Measurements from ENCODE around the gene FBF1. TPM values are rescaled to one million over a fixed set of nuclear protein-coding genes. Genes with fewer than 3 reads are reported as not detected.

The FBF1 gene
- total RNA-seq, 1 donor from 2014 or later = 3.5 TPM

DNA sequence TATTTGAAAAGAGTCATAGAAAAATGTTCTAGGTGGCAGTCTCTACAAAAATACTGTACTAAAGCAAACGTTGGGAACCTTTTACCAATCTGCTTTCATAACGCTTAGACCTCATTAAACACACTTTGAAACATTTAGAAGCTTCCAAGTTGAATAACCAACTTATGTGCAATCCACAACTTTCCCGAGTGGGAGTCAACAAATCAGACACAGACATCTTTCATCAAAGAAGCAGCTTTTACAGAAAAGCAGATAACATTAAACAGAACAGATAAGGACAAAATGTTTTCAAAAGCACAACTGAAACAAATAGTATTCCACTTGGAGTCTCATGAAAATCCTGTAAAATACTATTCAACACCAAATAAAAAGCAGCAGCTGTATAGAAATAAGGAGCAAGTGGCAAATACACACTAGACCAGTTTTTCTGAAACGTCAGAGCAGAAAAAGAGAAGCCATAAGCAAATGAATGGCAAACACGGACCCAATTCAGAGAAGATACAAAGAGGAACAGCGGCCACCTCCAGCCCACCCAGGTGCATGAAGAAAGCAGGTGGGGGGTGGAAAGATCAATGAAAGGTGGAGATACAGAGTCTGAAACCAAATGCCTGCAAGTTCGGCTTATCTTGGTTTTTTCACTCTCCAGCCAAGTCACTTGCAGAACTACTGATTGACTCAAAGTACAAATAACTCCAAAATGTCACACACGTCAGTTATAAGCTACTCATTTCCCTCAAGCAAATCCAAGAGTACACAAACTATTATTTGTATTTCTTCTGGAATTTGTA, 18.4 kb upstream of the FBF1 start:
- no peak for DNase-seq (ENCODE audit: low read depth in 2 of 2)

DNA sequence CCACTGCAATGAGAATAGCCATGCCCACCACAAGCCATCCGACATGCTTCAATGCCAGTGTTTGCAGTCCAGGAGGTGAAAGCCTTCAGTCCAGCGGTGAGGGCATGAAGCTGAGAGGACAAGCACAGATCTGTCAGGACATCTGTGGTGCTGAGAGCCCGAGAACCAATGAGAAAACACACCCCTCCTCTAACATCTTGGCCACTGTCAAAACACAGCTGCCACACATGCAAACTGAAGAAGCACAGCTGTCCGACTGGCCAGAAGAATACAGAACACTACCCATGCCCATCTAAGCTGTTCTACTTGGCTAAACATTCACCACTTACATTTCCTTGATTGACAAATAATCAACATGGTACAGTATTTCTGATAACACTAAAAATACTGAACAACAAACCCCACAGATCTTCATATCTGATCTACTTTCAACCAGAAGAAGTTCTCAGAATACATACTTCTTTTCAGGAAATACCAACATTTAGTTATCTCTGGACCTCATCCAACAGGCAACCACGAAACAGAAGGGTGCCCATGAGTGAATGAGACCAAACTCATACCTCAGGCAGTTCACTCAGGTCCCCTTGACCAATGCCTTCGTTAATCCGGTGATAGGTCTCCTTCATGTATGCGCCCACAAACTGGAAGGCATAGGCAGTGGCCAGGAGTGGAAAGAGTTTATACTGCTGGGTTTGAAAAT, 10.2 kb upstream of the FBF1 start:
- DNase-seq (ENCODE audit: low read depth in 2 of 2) = no peak

DNA sequence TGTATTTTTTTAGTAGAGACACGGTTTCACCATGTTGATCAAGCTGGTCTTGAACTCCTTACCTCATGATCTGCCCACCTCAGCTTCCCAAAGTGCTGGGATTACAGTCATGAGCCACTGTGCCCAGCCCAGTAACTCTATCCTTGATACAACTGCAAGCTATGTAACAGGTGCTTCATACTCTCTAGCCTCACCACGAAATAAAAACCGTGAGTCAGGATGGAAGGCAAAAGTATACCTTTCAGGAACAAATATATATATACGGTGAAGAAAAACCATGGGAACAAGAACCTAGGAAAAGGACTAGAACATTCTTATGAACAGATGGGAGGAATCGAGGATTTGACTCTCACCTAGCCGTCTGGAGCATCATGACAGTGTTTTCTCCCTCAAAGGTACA, 9.6 kb upstream of the FBF1 start:
- no peak for DNase-seq (ENCODE audit: low read depth in 2 of 2)

DNA sequence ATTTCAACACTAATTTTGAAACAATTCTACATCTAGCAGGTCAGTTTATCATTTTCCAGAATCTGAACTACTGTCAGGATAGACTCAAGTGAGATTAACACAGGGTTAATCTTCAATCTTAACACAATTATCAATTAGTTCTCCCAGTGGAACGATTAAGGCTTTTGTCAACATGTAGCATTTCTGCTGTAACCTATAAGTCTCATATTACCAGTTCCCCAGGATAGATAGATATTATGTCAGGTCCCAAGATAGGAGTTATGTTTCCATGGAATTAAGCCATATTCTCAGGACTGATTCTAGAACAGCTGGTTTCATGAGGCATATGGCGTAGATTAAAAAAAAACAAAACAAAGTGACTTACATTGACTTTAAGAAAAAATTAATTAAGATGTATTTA, 4.4 kb upstream of the FBF1 start:
- DNase-seq (ENCODE audit: low read depth in 2 of 2) = no peak

DNA sequence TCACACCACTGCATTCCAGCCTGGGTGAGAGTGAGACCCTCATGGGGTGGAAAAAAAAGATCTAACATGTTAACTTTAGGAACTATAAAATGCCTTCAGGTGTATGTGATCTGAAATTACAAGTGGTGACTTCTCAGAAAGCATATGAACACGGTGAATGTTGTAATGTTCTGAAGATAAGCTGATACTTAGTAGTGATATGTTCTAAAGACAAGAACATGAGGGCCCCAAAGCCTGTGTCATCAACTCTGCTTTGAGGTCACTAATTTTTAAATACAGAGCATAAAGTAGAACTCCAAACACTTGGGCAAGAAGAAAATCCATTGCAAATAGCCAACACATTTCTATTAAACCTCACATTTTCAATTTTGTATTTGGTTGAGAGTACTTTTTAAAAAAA, 2.6 kb upstream of the FBF1 start:
- DNase-seq (ENCODE audit: low read depth in 2 of 2) = no peak

DNA sequence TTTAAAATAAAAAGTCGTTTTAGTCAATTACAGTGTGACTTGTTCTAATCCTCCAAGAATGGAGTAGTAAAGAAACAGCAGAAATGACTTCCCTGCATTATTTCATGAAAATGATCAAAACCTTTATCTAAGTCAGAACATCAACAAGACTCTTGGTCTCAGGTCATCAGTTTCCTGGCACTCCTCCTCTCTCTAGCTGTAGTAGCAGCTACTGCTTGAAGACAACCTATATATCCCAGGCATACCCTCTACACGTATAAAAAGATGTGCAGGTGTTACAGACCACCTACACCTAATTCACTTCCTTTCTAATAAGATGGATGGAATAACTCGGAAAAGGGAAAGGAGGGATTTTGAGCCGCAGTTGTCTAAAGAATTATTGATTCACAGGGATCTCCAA, 1.6 kb upstream of the FBF1 start:
- DNase-seq (ENCODE audit: low read depth in 2 of 2) = no peak

DNA sequence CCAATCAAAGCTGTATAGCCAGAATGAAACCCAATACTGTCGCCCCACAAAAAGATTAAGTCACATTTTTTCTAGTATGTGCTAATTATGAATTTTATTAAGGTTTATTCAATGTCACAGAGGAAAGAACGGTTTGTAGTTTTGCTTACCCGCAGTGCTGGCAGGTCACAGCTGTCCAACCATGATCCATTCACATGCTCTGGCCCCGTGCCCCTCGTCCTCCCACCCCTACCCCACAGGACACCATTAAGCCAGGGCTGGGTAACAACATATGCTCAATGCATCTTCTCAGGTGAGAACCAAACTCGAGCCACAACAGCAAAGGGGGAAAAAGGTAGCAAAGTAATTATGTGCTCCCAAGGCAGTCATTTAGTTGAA, 589 bp upstream of the FBF1 start:
- no peak for DNase-seq (ENCODE audit: low read depth in 2 of 2)

DNA sequence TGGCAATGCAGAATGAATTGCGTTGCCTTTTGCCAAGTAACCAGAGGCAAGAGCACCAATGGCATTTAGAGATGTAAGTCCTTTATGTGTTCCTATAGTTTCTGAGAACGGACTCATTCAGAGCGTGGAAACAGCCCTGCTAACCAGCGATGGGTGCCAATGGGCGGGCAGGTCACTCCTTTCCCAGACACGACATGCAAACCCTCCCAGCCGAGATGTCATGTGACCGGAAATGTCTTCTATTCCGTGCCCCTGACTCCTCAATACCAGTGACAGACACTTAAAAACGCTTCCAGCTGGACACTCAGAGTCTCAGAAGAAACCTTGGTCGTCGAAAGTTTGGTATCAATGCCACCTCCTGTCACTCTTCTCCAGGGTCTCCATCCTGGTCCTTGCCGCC, 3.2 kb downstream of the FBF1 start:
- no peak for DNase-seq (ENCODE audit: low read depth in 2 of 2)

DNA sequence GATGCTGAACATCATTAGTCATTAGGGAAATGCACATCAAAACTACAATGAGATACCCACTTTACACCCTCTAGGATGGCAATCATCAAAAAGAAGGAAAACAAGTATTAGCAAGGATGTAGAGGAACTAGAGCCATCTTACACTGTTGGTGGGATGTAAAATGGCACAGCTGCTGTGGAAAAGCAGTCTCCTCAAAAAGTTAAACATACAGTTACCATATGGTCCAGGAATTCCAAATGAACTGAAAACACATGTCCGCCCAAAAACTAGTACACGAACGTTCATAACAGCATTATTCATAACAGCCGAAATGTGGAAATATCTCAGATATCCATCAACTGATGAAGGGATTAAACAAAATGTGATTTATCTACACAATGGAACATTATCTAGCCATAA, 7.0 kb downstream of the FBF1 start:
- DNase-seq (ENCODE audit: low read depth in 2 of 2) = no peak

DNA sequence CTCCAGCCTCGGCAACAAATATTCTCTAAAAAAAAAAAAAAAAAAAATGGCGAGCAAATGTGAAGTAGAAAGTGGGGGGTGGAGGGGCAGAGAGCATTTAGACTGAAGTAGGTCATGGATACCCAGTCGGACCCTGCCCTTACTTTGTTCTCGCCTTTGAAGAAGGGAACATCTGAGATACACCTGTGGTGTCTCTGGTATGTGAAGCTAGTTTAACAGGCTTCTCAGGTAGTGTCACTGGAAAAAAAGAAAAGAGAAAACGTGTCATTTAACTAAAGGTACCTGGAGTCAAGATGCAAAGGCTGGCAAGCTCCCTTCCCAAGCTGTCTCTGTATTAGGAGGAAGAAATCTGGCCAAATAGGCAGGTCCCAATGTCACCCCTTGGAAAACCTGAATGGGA, 8.0 kb downstream of the FBF1 start:
- no peak for DNase-seq (ENCODE audit: low read depth in 2 of 2)

DNA sequence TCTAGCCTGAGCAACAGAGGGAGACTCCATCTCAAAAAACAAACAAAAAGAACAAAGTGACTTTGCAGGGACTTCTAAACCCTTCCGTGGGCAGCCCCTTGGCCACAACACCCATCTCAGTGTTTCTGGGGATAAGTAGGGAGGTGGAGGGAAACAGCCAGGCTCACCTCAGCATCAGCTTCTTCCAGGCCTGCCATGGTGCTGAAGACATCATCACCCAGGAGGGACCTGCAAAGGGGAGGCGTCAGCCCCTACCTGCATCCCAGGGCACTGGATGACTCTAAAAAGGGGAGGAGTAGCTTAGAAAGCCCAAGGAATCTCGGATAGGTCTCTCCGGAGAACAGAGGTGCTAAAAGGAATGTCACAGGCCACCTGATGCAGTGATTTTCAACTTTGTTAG, 9.8 kb downstream of the FBF1 start:
- DNase-seq (ENCODE audit: low read depth in 2 of 2) = no peak

DNA sequence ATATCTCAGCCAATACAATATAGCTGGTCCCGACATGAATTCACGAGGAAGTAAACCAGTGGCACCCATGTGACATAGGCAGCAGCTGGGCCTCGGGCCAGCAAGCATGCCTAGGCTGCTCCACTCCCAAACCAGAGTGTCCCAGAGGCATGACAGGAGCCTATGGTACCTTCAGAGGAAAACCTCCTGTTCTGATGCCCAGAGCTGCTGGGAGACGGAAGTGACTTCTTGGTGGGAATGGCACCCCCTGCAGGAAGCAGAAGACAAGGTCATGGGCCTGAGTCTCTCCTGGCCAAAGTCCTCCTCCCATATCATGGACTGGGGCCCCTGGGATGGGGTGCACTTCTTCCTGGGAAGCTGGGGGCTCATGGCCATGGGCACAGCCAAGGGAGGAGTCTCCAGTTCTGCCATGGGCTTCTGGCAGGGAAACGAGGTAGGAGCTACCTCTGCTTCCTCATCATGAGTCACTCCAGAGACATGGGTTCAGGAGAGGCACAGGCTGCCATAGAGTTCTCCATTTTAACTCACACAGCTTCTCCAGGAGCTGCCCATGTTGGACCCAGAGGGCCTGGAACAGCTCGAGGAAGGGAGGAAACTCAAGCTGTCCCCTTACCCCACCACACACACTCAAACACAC, 13.4 kb downstream of the FBF1 start:
- DNase-seq (ENCODE audit: low read depth in 2 of 2) = peak in 1 of 2 donors; percentile 30

DNA sequence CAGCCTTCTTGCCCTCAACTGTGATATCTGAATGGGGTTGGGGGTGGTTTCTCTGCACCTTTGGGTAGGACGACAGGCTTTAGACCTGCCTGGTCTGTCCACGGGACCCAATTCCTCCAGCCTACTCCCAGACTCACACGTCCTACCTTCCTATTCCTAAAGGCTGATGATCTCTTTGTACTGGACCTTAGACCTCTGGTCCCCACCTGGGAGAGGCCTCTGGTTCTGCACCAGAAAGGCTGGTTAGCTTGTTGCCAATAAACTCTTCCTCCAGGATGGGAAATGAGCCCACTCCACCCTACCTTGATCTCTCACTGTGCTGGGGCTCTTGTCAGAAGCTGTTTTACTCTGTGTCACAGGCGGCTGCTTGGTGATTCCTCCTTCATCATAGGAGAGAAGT, 14.4 kb downstream of the FBF1 start:
- DNase-seq (ENCODE audit: low read depth in 2 of 2) = no peak

DNA sequence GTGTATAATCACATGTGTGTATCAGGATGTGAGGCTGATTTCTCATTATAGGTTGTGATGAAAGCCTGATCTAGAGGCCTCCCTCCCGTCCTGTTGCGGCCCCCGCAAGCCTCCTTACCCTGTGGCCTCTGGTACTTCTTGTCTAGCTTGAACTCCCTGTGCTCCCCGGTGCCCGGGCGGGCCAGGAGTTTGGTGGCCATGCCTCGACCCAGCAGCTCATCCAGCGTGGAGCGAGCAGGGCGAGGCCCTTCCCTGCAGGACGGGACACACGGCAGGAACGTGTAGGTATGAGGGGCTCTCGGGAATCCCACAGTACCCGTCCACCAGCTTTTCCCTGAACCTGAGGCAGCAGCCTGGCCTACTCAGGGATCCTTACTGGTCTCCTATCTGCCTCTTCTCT, 14.9 kb downstream of the FBF1 start:
- no peak for DNase-seq (ENCODE audit: low read depth in 2 of 2)

DNA sequence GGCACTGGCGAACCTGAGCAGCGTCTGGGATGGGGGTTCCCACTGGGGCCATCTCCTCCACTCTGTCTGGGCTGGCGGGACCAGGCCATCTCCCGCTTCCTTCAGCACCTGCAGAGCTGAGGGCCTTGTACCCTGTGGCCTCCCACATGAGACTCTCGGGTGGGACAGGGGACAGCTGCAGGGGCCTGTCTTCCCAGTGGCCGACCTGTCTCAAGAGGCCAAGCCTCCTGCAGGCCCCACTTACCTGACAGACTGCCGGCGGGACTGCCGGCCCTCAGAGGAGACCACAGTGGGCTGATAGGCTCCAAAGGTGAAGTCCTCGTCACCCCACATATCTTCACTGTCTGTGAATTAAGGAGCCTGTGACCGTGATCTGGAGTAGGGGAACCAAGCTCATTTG, 15.7 kb downstream of the FBF1 start:
- DNase-seq (ENCODE audit: low read depth in 2 of 2) = no peak

DNA sequence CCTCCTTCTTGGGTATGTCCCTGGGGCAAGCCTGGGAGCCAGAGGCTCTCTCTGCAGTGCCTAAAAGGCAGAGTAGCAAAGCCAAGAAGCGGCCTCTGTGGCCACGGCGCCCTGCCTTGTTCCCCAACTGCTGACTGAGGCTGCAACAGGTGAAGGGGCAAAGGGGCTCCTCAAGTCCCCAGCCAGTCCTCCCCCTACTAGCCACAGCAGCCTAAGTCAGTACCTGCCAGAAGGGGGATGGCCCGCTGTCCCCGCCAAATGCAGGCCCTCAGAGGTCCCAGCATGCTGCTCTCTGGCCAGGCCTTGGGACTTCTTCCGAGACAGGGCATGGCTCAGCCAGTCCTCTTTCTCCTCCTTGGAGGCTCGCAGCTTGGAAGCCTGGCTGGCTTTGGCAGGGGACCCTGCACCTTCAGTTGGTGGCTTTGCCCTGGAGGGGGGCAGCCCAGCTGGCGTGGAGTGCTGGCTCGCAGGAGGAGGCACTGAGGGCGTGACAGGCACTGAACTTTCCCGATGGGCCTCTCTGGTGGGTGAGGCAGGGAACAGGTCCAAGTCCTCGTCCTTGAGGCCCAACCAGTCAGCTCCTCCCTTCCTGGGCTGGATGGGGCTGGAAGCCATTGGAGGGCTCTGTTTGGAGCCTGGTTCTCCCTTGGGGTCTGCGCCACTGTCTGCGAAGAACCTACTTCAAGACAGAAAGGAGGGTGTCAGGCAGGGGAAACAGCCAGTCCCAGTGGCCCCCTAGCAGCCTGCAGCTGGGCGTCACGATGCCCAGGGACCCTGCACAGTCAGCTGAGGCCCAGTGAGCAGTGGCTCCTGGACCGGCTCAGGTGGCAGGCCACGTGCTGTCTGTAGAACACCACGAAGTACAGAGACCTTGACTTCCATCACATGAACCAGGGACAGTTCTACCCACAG, 17.6 kb downstream of the FBF1 start:
- DNase-seq (ENCODE audit: low read depth in 2 of 2) = no peak

DNA sequence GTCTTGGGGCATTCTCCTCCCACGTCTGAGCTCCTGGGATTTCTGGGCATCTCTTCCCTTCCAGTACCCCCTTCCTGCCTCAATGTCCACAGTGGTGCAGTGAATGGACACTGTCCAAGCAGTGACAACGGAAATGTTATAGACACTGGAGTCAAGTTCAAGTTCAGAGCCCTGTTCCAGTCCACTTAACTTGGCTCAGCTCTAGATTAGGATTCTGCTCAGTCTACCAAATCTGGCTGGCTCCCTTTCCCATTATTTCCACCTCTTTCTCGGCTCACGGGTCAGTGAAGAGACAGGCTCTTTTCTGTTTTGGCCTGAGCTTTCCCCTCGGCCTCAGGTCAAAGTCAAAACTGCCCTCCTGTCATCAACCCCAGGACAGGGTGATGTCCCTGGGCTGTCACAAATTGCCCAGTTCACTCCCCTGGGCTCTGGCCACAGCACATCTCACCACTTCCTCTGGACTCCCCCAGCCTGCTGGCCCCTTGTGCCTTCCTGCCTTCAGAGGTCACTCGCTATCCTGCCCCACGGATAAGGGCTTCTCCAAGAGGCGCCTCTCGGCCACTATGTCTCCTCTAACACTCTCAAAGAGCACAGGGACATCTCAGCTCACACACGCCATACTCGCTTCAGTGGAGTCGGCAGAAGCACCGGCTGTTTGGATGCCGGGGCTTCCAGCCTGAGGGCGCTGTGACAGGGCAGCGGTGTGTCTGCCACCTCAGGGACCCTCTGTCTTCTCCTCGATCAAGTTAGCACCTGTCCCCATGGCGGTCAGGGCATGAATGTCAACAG, 18.5 kb downstream of the FBF1 start:
- DNase-seq (ENCODE audit: low read depth in 2 of 2) = no peak

DNA sequence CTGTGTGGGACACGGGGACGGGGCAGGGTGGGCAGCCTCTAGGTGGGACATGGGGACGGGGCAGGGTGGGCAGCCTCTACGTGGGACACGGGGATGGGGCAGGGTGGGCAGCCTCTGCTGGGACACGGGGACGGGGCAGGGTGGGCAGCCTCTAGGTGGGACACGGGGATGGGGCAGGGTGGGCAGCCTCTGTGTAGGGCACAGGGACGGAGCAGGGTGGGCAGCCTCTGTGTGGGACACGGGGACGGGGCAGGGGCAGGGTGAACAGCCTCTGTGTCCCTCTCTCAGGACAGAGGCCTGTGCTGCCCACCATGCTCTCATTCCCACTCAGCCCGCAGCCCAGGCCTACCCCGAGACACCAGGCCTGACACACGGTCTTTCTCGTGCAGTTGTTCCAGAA, 19.2 kb downstream of the FBF1 start:
- no peak for DNase-seq (ENCODE audit: low read depth in 2 of 2)

DNA sequence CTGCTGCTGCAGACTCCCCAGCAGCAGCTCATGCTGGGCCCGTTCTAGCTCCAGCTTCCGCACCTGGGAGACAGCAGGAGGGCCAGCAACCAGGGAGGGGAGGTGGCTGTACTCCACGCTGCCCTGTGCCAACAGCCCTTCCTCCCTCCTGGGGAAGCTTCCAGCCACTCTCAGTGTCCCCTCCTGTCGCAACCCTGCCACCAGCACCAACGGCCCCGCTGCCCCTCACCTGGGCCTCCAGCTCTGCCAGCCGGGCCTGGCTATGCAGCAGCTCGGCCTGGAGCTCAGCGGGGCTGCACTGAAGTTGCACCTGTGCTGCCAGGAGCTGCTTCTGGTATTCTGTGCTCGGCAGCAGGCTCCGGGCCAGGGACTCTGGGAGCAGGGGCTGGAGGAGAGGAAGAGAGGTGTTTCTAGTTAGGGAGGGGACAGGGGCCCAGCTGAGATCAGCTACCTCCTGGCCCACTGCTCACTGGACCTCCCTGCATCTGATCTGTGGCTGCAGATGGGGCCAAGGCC, 20.7 kb downstream of the FBF1 start:
- DNase-seq (ENCODE audit: low read depth in 2 of 2) = no peak

DNA sequence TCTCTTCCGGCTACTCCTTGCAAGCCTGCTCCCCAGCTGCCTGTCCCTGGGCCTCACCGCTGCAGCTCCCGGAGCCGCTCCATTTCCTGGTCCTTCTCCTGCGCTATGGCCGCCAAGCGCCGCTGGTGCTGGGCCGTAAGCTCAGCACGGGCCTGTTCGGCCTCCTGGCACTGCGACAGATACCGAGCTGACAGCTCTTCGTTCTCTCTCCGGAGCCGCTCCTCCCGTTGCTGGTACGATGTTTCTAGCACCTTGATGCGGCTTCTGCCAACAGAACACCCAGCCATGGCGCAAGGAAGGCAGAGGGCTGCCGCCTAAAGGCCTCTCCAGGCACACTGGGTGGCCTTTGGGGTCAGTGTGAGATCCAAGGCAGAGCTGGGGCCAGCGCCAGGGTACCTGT, 21.2 kb downstream of the FBF1 start:
- DNase-seq (ENCODE audit: low read depth in 2 of 2) = no peak

DNA sequence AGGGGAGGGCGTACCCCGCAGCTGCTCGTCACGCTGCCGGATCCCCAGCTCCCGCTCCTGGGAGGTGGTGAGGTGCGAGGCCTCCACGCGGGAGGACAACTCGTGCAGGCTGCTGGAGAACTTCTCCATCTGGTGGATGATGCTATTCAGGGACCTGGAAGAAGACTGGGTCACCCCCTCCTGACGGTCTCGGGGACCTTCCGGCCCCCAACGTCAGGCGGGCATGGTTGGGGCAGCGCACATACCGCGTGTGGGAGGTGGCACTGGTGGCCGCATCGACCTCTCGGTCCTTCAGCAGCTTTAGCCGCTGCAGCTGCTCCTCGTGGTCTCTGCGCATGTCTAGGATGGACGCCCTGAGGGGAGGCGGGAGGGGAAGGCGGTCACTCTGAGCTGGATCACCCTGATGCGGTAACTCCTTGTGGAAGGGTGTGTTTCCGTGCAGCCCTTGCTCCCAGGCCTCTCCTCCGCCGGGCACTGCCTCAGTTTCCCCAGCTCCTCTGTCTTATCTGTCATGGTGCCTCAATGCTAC, 22.9 kb downstream of the FBF1 start:
- no peak for DNase-seq (ENCODE audit: low read depth in 2 of 2)

Data from dermis microvascular lymphatic vessel endothelial cell (primary cell).